ENCODE results near the gene GABRA4. TPM values are rescaled to one million over a fixed set of nuclear protein-coding genes. Genes with fewer than 3 reads are reported as not detected.

The GABRA4 gene
- total RNA-seq, 1 donor from 2014 or later, result not detected

DNA sequence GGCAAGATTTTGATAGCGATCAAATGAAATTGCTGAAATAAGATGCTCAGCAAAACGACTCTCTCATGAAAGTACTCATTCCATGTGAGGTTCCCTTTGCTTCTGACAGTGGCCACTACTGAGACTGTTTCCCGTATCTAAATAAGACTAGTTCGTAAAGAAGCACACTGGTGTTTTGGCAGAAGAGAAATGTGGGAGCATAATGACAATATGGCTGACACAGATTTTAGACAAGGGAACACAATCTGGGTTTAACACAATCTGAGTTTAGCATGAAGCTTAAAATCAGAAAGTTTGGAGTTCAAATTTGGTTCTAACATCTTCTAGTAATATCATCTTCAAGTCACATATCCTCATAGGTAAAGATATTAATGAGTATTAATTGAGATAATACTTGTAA, 13.7 kb downstream of the GABRA4 start:
- H3K27me3 Mint-ChIP-seq, result no peaks in the 10 kb centered on the region

DNA sequence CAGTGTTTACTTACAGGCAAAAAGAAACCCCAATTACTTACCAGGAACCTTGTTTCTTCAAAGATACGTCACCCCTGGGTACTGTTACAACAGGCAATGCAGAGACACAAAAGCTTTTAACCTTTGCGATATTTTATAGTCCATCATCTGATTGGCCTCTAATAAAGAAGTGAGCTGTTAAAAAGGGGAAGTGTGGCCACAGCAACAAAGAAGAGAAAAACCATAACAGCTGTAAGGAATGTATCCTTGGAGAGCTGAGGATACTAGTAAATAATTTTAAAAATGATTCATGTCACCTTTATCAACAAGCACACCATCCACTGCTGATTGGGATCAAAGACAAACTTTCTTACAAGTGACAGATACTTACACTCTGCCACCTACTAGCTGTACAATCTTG, 14.1 kb downstream of the GABRA4 start:
- H3K36me3 Mint-ChIP-seq (ENCODE audit: insufficient read depth), result no peaks in the 10 kb centered on the region
- no peak overlapping the region for H3K27ac Mint-ChIP-seq
- no peaks in the 10 kb centered on the region for H3K27me3 Mint-ChIP-seq
- H3K4me3 Mint-ChIP-seq (ENCODE audit: low read depth), result no peak overlapping the region
- no peak for DNase-seq (ENCODE audit: low spot score, unreplicated experiment)
- H3K9me3 Mint-ChIP-seq (ENCODE audit: low read depth), result no peaks in the 10 kb centered on the region
- no peaks in the 10 kb centered on the region for H3K4me1 Mint-ChIP-seq (ENCODE audit: low read depth)
- TF ChIP-seq, protein P1, sequence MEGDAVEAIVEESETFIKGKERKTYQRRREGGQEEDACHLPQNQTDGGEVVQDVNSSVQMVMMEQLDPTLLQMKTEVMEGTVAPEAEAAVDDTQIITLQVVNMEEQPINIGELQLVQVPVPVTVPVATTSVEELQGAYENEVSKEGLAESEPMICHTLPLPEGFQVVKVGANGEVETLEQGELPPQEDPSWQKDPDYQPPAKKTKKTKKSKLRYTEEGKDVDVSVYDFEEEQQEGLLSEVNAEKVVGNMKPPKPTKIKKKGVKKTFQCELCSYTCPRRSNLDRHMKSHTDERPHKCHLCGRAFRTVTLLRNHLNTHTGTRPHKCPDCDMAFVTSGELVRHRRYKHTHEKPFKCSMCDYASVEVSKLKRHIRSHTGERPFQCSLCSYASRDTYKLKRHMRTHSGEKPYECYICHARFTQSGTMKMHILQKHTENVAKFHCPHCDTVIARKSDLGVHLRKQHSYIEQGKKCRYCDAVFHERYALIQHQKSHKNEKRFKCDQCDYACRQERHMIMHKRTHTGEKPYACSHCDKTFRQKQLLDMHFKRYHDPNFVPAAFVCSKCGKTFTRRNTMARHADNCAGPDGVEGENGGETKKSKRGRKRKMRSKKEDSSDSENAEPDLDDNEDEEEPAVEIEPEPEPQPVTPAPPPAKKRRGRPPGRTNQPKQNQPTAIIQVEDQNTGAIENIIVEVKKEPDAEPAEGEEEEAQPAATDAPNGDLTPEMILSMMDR (IDR thresholded peaks at IDR 0.05; ENCODE audit: unreplicated experiment), result no peak

More for the DNA sequence above, 13.7 kb downstream of the GABRA4 start:
- H3K36me3 Mint-ChIP-seq (ENCODE audit: insufficient read depth), result no peaks in the 10 kb centered on the region
- TF ChIP-seq, protein P1 (IDR thresholded peaks at IDR 0.05; ENCODE audit: unreplicated experiment), result no peak
- no peaks in the 10 kb centered on the region for H3K9me3 Mint-ChIP-seq (ENCODE audit: low read depth)
- DNase-seq (ENCODE audit: low spot score, unreplicated experiment), result no peak
- no peaks in the 10 kb centered on the region for H3K4me1 Mint-ChIP-seq (ENCODE audit: low read depth)
- no peak overlapping the region for H3K27ac Mint-ChIP-seq
- no peak overlapping the region for H3K4me3 Mint-ChIP-seq (ENCODE audit: low read depth)

DNA sequence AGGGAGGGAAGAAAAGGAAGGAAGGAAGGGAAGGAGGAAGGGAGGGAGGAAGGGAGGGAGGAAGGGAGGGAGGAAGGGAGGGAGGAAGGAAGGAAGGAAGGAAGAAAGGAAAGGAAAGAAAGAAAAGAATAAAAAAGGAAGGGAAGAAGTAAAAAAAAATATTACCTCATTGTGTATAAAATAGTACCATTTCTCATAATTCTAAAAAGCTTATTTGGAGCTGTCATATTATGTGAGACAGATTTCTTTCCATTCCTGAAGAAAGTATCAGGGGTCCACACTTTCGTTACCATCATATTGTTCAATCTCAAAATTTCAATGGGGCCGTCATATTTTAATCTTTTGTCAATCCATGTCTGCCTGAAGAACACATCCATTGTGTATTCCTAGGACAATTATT, 16.1 kb downstream of the GABRA4 start:
- Mint-ChIP-seq H3K4me3 (ENCODE audit: low read depth) (no peak overlapping the region), H3K27ac (no peak overlapping the region), H3K9me3 (ENCODE audit: low read depth) (no peaks in the 10 kb centered on the region), H3K27me3 (no peaks in the 10 kb centered on the region), H3K36me3 (ENCODE audit: insufficient read depth) (no peaks in the 10 kb centered on the region), H3K4me1 (ENCODE audit: low read depth) (no peaks in the 10 kb centered on the region)
- no peak for DNase-seq (ENCODE audit: low spot score, unreplicated experiment)
- TF ChIP-seq, protein P1 (IDR thresholded peaks at IDR 0.05; ENCODE audit: unreplicated experiment), result no peak

DNA sequence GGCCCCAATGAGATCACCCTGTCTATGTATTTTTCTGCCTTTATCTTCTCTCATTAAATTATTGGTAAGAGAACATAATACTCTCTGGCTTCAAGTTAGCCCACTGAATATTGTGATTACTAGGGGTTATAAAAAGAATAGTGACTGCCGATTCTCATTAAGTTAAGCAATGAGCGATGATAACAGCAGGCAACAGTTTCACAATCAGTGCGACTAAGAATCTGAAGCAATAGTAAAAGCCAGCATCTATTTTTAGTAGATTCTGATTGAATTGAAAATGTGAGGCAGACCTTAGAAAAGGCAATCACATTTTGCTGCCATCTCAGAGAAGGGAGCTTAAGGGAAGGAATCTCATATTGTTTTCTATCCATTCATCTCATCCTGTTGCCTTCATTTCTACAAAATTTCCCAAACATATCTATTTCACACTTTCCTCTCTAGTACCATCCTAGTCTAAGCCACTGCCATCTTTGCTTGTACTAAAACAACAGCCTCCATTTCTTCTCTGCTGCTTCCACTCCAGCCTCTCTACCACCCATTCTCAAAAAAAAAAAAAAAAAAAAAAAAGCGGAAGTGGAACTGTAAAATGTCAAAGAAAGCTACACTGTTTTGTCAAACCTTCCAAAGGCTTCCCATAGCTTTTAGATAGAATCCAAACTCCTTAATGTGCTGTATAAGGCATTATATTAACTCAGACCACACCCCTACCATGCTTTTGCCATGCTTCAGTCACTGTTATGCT, 17.4 kb downstream of the GABRA4 start:
- no peaks in the 10 kb centered on the region for H3K27me3 Mint-ChIP-seq
- no peak overlapping the region for H3K4me3 Mint-ChIP-seq (ENCODE audit: low read depth)
- no peaks in the 10 kb centered on the region for H3K36me3 Mint-ChIP-seq (ENCODE audit: insufficient read depth)
- no peak overlapping the region for H3K27ac Mint-ChIP-seq
- no peak for DNase-seq (ENCODE audit: low spot score, unreplicated experiment)
- no peaks in the 10 kb centered on the region for H3K9me3 Mint-ChIP-seq (ENCODE audit: low read depth)
- TF ChIP-seq, protein P1 (IDR thresholded peaks at IDR 0.05; ENCODE audit: unreplicated experiment), result no peak
- H3K4me1 Mint-ChIP-seq (ENCODE audit: low read depth), result no peaks in the 10 kb centered on the region

DNA sequence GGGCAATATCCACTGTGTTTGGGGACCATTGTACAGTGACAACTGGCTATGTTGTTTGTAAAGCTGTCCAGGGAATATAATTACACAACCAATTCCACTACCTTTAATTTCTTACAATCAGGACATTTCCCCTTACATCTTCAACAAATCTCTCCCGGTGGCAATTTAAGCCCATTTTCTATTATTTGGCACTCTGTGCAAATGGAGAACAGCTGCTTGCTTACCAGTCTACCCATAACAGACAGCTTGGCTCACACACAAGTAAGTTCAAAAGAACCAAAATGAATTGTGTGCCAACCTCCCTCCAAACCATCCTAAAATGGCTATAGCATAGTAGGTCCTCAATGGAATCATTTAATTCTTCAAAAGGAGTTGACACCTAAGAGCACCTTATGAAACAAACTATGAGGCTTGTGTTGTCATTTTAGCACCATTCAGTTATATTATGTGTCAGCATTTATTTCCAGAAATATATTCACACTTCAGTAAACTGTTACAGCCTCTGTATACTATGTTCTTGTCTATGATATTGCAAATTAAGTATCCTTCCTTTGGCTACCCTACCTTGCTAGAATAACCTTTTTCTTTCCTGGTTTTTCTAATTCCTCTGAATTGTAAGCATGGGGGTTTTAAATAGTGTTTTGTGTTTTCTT, 18.4 kb downstream of the GABRA4 start:
- DNase-seq (ENCODE audit: low spot score, unreplicated experiment), result no peak
- Mint-ChIP-seq H3K36me3 (ENCODE audit: insufficient read depth) (no peaks in the 10 kb centered on the region), H3K4me3 (ENCODE audit: low read depth) (no peak overlapping the region), H3K27me3 (peaks cover 1% of the 10 kb centered on the region), H3K9me3 (ENCODE audit: low read depth) (no peaks in the 10 kb centered on the region), H3K27ac (no peak overlapping the region), H3K4me1 (ENCODE audit: low read depth) (no peaks in the 10 kb centered on the region)
- TF ChIP-seq, protein P1 (IDR thresholded peaks at IDR 0.05; ENCODE audit: unreplicated experiment), result no peak

Data from progenitor cell of endocrine pancreas (in vitro differentiated cells).